ENCODE results near the gene TOMM7.

DNA sequence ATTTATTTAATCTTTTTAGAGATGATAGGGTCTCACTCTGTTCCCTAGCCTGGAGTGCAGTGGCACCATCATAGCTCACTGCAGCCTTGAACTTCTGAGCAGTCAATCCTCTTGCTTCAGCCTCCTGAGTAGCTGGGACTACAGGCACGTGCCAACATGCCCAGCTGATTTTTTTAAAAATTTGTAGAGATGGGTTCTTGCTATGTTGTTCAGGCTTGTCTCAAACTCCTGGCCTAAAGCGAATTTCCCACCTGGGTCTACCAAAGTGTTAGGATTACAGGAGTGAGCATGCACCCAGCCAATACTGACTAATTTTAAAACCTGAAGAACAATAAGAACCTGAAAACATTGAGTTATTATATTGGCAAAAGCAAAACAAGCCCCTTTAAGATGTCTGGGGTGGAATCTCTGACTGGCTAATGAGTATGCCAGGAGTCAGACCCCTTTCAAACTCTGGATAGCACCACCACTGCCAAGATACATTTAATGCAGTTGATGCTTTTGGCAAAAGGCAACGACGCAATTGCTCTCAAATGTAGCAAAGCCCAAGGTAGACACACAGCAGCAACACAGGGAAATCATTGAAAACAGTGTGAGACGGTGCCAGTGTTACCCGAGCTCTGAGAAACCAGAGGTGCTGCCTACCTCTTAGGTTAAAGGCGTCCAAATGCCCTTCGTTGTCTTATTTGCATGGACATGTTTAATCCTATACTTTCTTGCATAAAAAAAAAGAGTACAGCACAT, 40.7 kb upstream of the TOMM7 start:
- TF ChIP-seq, protein P1, sequence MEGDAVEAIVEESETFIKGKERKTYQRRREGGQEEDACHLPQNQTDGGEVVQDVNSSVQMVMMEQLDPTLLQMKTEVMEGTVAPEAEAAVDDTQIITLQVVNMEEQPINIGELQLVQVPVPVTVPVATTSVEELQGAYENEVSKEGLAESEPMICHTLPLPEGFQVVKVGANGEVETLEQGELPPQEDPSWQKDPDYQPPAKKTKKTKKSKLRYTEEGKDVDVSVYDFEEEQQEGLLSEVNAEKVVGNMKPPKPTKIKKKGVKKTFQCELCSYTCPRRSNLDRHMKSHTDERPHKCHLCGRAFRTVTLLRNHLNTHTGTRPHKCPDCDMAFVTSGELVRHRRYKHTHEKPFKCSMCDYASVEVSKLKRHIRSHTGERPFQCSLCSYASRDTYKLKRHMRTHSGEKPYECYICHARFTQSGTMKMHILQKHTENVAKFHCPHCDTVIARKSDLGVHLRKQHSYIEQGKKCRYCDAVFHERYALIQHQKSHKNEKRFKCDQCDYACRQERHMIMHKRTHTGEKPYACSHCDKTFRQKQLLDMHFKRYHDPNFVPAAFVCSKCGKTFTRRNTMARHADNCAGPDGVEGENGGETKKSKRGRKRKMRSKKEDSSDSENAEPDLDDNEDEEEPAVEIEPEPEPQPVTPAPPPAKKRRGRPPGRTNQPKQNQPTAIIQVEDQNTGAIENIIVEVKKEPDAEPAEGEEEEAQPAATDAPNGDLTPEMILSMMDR (IDR thresholded peaks at IDR 0.05) = no peak
- TF ChIP-seq POLR2A (IDR thresholded peaks at IDR 0.05) (no peak), EP300 (IDR thresholded peaks at IDR 0.05) (no peak), POLR2AphosphoS5 (IDR thresholded peaks at IDR 0.05) (no peak)

All from stomach (tissue), 4 donors.